H9 (cell line): ENCODE measurements around the gene EPHX1. TPM values are rescaled to one million over a fixed set of nuclear protein-coding genes. Genes with fewer than 3 reads are reported as not detected.

Experiments used
- DNase-seq: peaks from one replicate; pipeline ENCODE4 v3.0.0-alpha.2; 2017
- H2AFZ ChIP-seq: one replicate; pipeline ENCODE4 v1.6.1; 2013; ENCODE audit warnings: mild to moderate bottlenecking, low read length, control low read depth, moderate library complexity
- H2AK5ac ChIP-seq: 2 replicates; pipeline ENCODE4 v1.6.1; 2013; ENCODE audit warnings: low read length, control low read depth, mixed read lengths; ENCODE audit not compliant: insufficient read length
- H2BK120ac ChIP-seq: one replicate; pipeline ENCODE4 v1.6.1; 2013; ENCODE audit warnings: low read depth, mild to moderate bottlenecking, low read length, control low read depth, inconsistent platforms; ENCODE audit not compliant: poor library complexity, severe bottlenecking
- H2BK12ac ChIP-seq: 2 replicates; pipeline ENCODE4 v1.6.1; 2013; ENCODE audit warnings: low read length, control low read depth, mixed read lengths, low read depth; ENCODE audit not compliant: insufficient read length
- H2BK15ac ChIP-seq: 2 replicates; pipeline ENCODE4 v1.6.1; 2013; ENCODE audit warnings: low read depth, low read length, control low read depth
- H2BK20ac ChIP-seq: one replicate; pipeline ENCODE4 v1.6.1; 2013; ENCODE audit warnings: low read depth, mild to moderate bottlenecking, low read length, control low read depth, inconsistent platforms; ENCODE audit not compliant: poor library complexity, severe bottlenecking
- H2BK5ac ChIP-seq: 2 replicates; pipeline ENCODE4 v1.6.1; 2013; ENCODE audit warnings: low read length, control low read depth, mixed read lengths; ENCODE audit not compliant: insufficient read length
- H3K14ac ChIP-seq: 2 replicates; pipeline ENCODE4 v1.6.1; 2013; ENCODE audit warnings: low read length, control low read depth; ENCODE audit not compliant: insufficient read depth
- H3K18ac ChIP-seq: 2 replicates; pipeline ENCODE4 v1.6.1; 2013; ENCODE audit warnings: low read depth, mild to moderate bottlenecking, mixed read lengths, low read length, control low read depth; ENCODE audit not compliant: insufficient read length
- H3K23ac ChIP-seq: 2 replicates; pipeline ENCODE4 v1.6.1; 2013; ENCODE audit warnings: low read length, control low read depth, mixed read lengths, low read depth; ENCODE audit not compliant: insufficient read length
- H3K23me2 ChIP-seq: 2 replicates; pipeline ENCODE4 v1.6.1; 2013; ENCODE audit warnings: low read depth, mild to moderate bottlenecking, mixed read lengths, low read length, control low read depth; ENCODE audit not compliant: insufficient read length, poor library complexity, severe bottlenecking
- H3K27ac ChIP-seq: 2 replicates; pipeline ENCODE4 v1.5.1; 2013; ENCODE audit warnings: low read length, control low read depth, mixed read lengths, low read depth; ENCODE audit not compliant: insufficient read length
- H3K27me3 ChIP-seq: 2 replicates; pipeline ENCODE4 v1.6.1; 2013; ENCODE audit warnings: low read length, control low read depth, inconsistent platforms; ENCODE audit not compliant: insufficient read depth
- H3K4ac ChIP-seq: 2 replicates; pipeline ENCODE4 v1.6.1; 2013; ENCODE audit warnings: low read depth, mild to moderate bottlenecking, control low read depth, inconsistent platforms, low read length, moderate library complexity
- H3K4me1 ChIP-seq: 2 replicates; pipeline ENCODE4 v1.6.1; 2013; ENCODE audit warnings: low read length, control low read depth, inconsistent platforms; ENCODE audit not compliant: insufficient read depth
- H3K4me2 ChIP-seq: 2 replicates; pipeline ENCODE4 v1.6.1; 2013; ENCODE audit warnings: low read length, control low read depth, mixed read lengths; ENCODE audit not compliant: insufficient read length, insufficient read depth
- H3K56ac ChIP-seq: 2 replicates; pipeline ENCODE4 v1.6.1; 2013; ENCODE audit warnings: low read depth, mild to moderate bottlenecking, mixed read lengths, low read length, control low read depth; ENCODE audit not compliant: insufficient read length
- H3K79me1 ChIP-seq: 2 replicates; pipeline ENCODE4 v1.6.1; 2013; ENCODE audit warnings: low read depth, mild to moderate bottlenecking, moderate library complexity, low read length, control low read depth, inconsistent platforms; ENCODE audit not compliant: insufficient read depth, poor library complexity, severe bottlenecking
- H3K79me2 ChIP-seq: 2 replicates; pipeline ENCODE4 v1.6.1; 2013; ENCODE audit warnings: low read length, control low read depth, inconsistent platforms; ENCODE audit not compliant: insufficient read depth
- H3K9ac ChIP-seq: 2 replicates; pipeline ENCODE4 v1.6.1; 2013; ENCODE audit warnings: low read length, control low read depth, mixed read lengths; ENCODE audit not compliant: insufficient read length; ENCODE audit errors: extremely low read depth
- H3K9me3 ChIP-seq: one replicate; pipeline ENCODE4 v1.6.1; 2013; ENCODE audit warnings: low read depth, low read length, inconsistent platforms; ENCODE audit not compliant: control insufficient read depth
- H3T11ph ChIP-seq: one replicate; pipeline ENCODE4 v1.6.1; 2013; ENCODE audit warnings: mild to moderate bottlenecking, low read length, control low read depth, inconsistent platforms
- H4K20me1 ChIP-seq: one replicate; pipeline ENCODE4 v1.6.1; 2013; ENCODE audit not compliant: control insufficient read depth, insufficient read length, insufficient read depth
- H4K5ac ChIP-seq: 2 replicates; pipeline ENCODE4 v1.6.1; 2013; ENCODE audit warnings: low read depth, mild to moderate bottlenecking, mixed read lengths, low read length, control low read depth; ENCODE audit not compliant: insufficient read length
- H4K8ac ChIP-seq: replicated peaks from 2 replicates; pipeline ENCODE4 v1.6.1; 2013; ENCODE audit warnings: low read length, control low read depth, mixed read lengths, low read depth; ENCODE audit not compliant: insufficient read length
- H4K91ac ChIP-seq: 2 replicates; pipeline ENCODE4 v1.6.1; 2013; ENCODE audit warnings: low read depth, mild to moderate bottlenecking, moderate library complexity, mixed read lengths, low read length, control low read depth; ENCODE audit not compliant: insufficient read length
- H3K27ac Mint-ChIP-seq, 3 experiments: 2 replicates in 2 of 3; 3 replicates in 1 of 3; pipeline ENCODE4 v1.8.0; 2020 to 2021; ENCODE audit warnings: mixed read lengths in 3 of 3, mild to moderate bottlenecking in 1 of 3, moderate library complexity in 1 of 3
- H3K27me3 Mint-ChIP-seq: 2 replicates; pipeline ENCODE4 v1.8.0; 2021; ENCODE audit warnings: low read depth, mild to moderate bottlenecking, moderate library complexity, mixed read lengths
- H3K36me3 Mint-ChIP-seq, 3 experiments: 2 replicates in 2 of 3; 3 replicates in 1 of 3; pipeline ENCODE4 v1.8.0; 2020 to 2021; ENCODE audit warnings: low read depth in 3 of 3, mixed read lengths in 3 of 3; ENCODE audit not compliant: insufficient read depth in 1 of 3
- H3K4me1 Mint-ChIP-seq, 2 experiments: 2 replicates each; pipeline ENCODE4 v1.8.0; 2020; ENCODE audit warnings: mixed read lengths in 2 of 2
- H3K4me3 Mint-ChIP-seq, 2 experiments: 2 replicates in 1 of 2; 3 replicates in 1 of 2; pipeline ENCODE4 v1.8.0; 2020 to 2021; ENCODE audit warnings: mild to moderate bottlenecking in 2 of 2, mixed read lengths in 2 of 2, moderate library complexity in 1 of 2
- H3K9me3 Mint-ChIP-seq, 2 experiments: 2 replicates in 1 of 2; 3 replicates in 1 of 2; pipeline ENCODE4 v1.8.0; 2020; ENCODE audit warnings: mild to moderate bottlenecking in 2 of 2, mixed read lengths in 2 of 2, moderate library complexity in 1 of 2
- WGBS: extraction: QIAGEN DNeasy Blood & Tissue Kit; methylation state at CpG from one replicate; pipeline ENCODE4 v1.1.7; 2013; ENCODE audit warnings: missing lambda C conversion rate, low lambda C conversion rate, mixed read lengths; ENCODE audit not compliant: insufficient read length; ENCODE audit errors: extremely low coverage; 5-methylcytosine and 5-hydroxymethylcytosine counted together
- total RNA-seq: library from RNA; stranded (reverse); gene quantifications from 2 replicates; pipeline ENCODE4 v1.2.1, GENCODE V29; 2021
- TF ChIP-seq, protein P1 (sequence below): fragments of 200-600 bp; sonication (generic); conservative IDR thresholded peaks from 3 replicates; pipeline ENCODE4 v1.8.0; 2021; ENCODE audit warnings: antibody characterized with exemption, mild to moderate bottlenecking

The EPHX1 gene
- total RNA-seq, 1 experiment from 2014 or later = 40.6 TPM

DNA sequence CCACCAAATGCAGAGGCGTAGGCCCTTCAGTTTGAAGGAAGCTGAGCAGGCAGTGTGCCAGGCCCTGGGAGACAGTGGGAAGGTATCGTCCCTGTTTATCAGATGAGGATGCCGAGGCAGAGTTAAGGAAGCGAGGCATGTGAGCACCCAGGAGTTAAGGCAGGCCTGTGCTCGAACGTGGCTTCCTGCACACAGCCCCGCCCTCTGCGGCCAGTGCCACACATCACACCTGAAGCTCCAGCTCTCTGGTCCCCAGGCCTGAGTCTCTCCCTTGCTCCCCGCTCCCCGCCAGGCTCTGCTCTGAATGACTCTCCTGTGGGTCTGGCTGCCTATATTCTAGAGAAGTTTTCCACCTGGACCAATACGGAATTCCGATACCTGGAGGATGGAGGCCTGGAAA is 32.1 kb downstream of the EPHX1 start:
- Histone ChIP-seq H3K79me1 (no peaks in the 10 kb centered on the region), H2BK5ac (no peak overlapping the region), H2BK12ac (no peak overlapping the region), H3K4me2 (no peak overlapping the region), H3K27ac (no peak overlapping the region), H2BK120ac (no peak overlapping the region), H3K79me2 (no peaks in the 10 kb centered on the region), H3K27me3 (no peaks in the 10 kb centered on the region), H3K4ac (no peak overlapping the region), H3K9ac (no peak overlapping the region), H3K9me3 (no peaks in the 10 kb centered on the region), H3K18ac (no peak overlapping the region), H3K56ac (no peak overlapping the region), H4K8ac (no peak overlapping the region), H2AK5ac (no peak overlapping the region), H2BK20ac (no peak overlapping the region), H2AFZ (no peak overlapping the region), H4K5ac (no peak overlapping the region), H3K4me1 (no peaks in the 10 kb centered on the region), H3K23ac (no peak overlapping the region), H2BK15ac (no peak overlapping the region), H4K20me1 (no peaks in the 10 kb centered on the region), H3K23me2 (no peaks in the 10 kb centered on the region), H3K14ac (no peak overlapping the region), H4K91ac (no peak overlapping the region), H3T11ph (no peak overlapping the region)
- no peaks in the 10 kb centered on the region; the same call in 1 of the 2 replicates for H3K27me3 Mint-ChIP-seq
- H3K4me3 Mint-ChIP-seq = no peak overlapping the region
- H3K36me3 Mint-ChIP-seq = peaks cover 19 to 48% (median 26%) of the 10 kb centered on the region in 3 experiments
- TF ChIP-seq, protein P1, sequence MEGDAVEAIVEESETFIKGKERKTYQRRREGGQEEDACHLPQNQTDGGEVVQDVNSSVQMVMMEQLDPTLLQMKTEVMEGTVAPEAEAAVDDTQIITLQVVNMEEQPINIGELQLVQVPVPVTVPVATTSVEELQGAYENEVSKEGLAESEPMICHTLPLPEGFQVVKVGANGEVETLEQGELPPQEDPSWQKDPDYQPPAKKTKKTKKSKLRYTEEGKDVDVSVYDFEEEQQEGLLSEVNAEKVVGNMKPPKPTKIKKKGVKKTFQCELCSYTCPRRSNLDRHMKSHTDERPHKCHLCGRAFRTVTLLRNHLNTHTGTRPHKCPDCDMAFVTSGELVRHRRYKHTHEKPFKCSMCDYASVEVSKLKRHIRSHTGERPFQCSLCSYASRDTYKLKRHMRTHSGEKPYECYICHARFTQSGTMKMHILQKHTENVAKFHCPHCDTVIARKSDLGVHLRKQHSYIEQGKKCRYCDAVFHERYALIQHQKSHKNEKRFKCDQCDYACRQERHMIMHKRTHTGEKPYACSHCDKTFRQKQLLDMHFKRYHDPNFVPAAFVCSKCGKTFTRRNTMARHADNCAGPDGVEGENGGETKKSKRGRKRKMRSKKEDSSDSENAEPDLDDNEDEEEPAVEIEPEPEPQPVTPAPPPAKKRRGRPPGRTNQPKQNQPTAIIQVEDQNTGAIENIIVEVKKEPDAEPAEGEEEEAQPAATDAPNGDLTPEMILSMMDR = peak; percentile 29; the same call in 2 of the 3 replicates
- DNase-seq = peak; percentile 67
- no peak overlapping the region for H3K27ac Mint-ChIP-seq
- WGBS = no CpG with 5 or more reads among the region's 12 CpGs
- peaks cover 13 to 14% of the 10 kb centered on the region in 2 experiments for H3K4me1 Mint-ChIP-seq
- H3K9me3 Mint-ChIP-seq = no peaks in the 10 kb centered on the region
